GDM1 (cell line): Measurements from ENCODE around the gene FNDC10.
"Not testable (repeated sequence)": the region's sequence is repeated elsewhere in the genome, so short reads cannot be mapped to it uniquely, and the experiment has no call there.

Experiments used
- DNase-seq: peaks from one replicate; lab custom pipeline; 2025; lab: John Stamatoyannopoulos, UW

Gene FNDC10

GRCh38 chr1:1599030-1599934 lies 653 bp downstream of the FNDC10 start:
- peak; percentile 30 for DNase-seq

DNA sequence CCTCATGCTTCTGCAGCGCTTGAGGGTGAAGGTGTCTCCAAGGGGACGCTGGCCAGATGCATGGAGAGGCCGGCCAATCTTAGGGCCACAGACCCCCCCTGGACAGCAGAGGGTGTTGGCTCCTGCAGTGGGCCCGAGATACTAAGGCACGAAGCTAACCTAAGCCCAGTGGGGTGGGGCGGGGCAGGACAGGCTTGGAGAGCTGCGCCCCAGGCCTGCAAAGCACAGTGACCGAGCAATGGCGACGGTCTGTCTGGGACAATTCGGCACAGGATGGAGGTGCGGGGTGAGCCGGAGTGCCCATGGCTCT lies 1.3 kb downstream of the FNDC10 start:
- DNase-seq: no peak

DNA sequence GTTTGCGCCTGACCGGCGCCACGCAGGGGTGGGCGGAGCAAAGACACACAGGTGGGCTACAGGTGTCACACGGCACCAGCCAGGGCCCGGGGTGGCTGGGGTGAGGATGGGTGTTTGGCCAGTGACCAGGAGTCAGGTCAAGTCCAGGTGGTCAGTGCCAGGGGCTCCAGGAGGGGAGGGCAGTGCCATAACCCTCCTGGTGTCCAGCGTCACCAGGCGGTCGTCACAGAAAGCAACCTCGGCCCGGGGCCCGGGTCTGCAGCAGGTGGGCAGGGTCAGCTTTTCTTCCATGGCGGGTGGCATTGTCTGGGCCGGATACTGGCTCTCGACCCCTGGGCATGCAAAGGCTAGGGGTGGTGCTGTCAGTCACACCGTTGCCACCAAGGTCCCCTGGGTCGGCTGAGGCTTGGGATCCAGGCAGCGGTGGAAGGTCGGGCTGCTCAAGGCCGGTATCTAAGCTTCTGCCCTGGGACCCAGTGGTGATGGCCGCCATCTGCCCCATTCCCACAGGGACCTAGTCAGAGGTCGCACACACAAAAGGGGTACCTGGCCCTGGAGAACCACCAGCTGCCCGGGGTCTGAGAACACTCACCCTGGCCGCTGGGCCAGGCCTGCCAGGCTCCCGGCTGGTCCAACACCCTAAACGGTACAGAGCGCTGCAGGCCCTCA lies 1.8 kb downstream of the FNDC10 start:
- DNase-seq: no peak

GRCh38 chr1:1597275-1597930 lies 2.5 kb downstream of the FNDC10 start:
- DNase-seq: no peak

DNA sequence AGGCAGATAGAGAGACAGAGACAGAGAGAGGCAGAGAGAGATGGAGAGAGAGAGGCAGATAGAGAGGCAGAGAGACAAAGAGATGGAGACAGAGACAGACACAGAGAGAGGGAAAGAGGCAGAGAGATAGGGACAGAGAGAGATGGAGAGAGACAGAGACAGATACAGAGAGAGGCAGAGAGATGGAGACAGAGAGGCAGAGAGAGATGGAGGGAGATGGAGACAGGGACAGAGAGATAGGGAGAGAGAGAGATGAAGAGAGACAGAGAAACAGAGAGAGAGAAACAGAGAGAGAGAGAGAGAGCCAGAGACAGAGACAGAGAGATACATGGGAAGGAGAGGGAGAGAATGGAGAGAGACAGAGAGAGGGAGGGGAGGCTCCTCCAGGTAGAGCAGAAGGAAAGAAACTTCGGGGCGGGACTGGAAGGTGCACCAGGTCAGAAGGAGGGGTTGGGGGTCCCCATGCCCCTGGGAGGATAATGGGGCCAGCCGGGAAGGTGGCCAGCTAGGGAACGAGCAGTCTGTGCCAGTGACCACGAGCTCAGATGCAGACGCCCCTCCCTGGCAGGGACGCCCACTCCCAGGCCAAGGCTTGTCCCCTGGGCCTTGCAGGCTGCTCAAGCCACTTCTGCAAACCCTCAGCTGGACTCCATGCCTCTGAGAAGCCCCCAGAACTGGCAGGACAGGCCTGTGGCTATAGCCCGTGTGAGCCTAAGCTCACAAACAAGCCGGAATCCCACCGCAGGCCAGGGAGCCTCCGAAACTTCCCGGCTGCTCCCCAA lies 3.3 kb downstream of the FNDC10 start:
- no peak for DNase-seq

GRCh38 chr1:1595341-1595740 lies 4.6 kb downstream of the FNDC10 start:
- not testable (repeated sequence) for DNase-seq

- no peak for DNase-seq
Measured at GRCh38 chr1:1594602-1595260, 5.2 kb downstream of the FNDC10 start.

GRCh38 chr1:1593834-1594601 lies 5.9 kb downstream of the FNDC10 start:
- no peak for DNase-seq

GRCh38 chr1:1591452-1591851 lies 8.5 kb downstream of the FNDC10 start:
- no peak for DNase-seq

GRCh38 chr1:1583347-1584010 lies 16.5 kb downstream of the FNDC10 start:
- no peak for DNase-seq

DNA sequence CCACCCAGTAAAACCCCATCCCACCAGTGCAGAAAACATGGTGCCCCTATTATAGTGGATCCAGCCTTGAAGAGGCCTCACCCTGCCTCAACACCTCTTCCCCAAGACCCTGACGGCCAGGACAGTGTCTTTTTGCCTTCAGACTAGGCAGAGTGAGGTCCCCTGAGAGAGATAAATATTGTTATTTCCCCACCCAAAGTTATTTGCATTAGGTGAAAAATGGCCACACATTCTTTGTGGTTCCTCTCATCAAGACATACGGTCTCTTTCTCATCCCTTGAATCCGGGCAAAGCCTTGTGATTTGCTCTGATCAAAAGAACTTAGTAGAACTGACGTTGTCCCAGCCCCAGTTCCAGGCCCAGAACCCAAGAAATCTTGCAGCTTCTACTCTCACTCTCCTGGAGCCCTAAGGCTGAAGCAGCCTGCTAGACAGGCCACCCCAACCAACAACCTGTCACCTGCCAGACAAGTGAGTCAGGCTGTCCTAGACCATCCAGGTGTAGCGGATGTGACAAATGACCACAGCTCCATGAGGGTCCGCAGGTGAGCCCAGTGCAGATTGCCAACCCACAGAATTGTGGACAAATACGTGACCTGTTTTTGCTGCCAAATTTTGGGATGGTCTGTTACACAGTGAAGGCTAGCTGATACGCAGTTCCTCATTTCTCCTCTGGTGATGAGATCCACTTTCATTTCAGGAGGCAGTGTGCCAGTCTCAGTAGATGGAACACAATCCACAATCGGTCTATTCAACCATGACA lies 17.2 kb downstream of the FNDC10 start:
- no peak for DNase-seq

DNA sequence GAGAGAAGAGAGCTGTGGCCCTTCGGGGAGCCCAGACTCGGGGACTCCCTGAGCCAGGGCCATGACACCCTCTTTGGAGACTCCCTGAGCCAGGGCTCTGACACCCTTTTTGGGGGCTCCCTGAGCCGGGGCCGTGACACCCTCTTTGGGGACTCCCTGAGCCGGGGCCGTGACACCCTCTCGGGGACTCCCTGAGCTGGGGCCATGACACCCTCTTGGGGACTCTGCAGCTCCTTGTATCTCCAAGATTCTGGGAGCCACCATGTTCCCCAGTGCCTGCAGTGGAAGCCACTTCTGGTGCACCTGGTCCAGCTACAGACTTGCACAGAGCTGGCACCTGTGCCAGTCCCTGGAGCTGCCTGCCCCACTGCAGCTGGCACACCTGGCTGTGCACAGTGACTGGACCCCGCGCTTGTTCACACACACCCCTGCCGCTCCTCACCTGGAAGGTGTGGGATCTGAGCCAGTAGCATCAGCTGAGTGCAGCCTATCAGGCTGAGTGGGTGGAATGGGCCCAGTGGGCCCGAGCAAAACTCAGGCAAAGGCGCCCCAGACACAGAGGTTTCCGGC lies 21.5 kb downstream of the FNDC10 start:
- no peak for DNase-seq

- DNase-seq: no peak
Measured at GRCh38 chr1:1577367-1578011, 22.4 kb downstream of the FNDC10 start.

DNA sequence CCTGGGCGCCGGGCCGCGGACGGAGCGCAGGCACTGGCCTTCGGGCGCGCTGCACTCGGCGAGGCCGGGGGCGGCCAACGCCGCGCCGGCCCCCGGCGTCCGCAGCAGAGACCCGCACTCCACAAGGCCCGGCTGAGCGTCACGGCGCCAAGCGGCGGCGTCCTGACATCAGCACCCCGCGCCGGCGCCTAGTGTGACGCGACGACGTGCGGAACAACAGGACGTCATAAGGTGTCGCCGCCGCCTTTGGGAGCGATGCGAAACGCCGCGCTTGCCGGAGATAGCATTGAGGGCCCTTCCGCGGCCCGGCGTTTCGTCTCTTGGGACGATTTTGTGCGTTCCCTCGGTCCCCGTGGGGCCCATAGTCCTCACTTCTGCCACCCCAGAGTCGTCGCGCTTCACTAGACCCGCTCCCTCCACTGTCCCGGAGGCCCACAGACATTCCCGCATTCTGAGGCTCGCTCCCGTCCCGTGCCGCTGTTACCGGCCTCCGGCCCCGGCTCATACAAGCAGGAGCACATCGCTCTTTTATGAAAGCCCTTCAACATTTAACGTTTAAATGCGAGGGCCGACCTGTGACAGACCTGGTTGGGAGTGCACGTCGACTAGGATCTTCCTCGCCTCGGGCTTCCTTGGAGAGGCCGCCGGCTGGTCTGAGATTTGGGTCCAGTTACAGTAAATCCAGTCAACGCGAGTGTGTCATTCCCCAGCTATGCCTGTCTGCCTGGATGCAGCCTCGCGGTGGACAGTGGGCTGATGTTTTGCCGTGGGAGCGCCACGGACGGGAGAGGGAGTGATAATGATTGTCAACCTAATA lies 25.0 kb downstream of the FNDC10 start, which contains the start of gene SSU72:
SSU72 (minus strand) TSS at position 143 of the 817 bp plus-strand sequence. CDS start 306 bp downstream, outside the sequence.
- DNase-seq: peak; percentile 88

GRCh38 chr1:1573843-1574720 lies 25.9 kb downstream of the FNDC10 start:
- DNase-seq: peak; percentile 82

DNA sequence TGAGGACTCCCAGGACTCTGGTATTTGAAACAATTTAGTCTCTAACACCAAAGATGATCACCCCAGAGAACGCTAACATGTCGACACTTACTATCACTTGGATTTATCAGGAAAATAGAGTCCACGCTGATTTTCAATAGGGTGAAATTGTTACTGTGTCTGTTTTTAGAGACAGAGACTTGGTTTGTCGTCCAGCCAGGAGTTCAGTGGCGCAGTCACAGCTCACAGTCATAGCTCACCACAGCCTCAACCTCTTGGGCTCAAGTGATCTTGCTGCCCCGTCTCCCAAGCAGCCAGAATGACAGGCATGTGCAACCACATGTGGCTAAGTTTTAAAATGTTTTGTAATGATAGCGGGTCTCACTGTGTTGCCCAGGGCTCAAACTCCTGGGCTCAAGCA lies 30.6 kb downstream of the FNDC10 start:
- no peak for DNase-seq

DNA sequence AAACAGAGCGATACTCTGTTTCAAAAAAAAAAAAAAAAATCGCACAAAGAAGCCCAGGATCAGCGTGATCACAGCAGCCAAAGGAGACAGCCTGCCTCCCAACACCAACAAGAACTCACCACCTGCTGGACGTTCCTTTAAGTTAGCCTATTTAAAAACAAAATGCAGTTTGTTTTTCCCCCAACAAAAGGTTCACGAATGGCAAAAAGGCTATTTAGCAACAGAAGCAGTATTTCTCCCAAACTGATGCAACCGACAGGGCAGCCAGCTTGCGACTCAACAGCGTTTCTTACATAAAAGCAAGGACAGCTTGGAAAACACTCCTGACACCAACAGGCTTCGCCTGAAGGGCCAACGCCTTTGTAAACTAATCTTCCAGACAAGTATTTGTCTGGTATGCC lies 32.0 kb downstream of the FNDC10 start:
- DNase-seq: no peak
